Adrenal gland (tissue), 5 donors: Measurements from ENCODE around the gene SMS.

Experiments
- POLR2A ChIP-seq, 2 donors: fragments of 450-650 bp; IDR thresholded peaks; one replicate each; pipeline ENCODE4 v1.6.1; 2017; ENCODE audit warnings: antibody characterized with exemption in 2 of 2, mild to moderate bottlenecking in 2 of 2, moderate library complexity in 1 of 2
- TF ChIP-seq, protein P1 (sequence below), 6 experiments: fragments of 450-650 bp in 4 of 6; fragments of 200-600 bp in 2 of 6; sonication (generic) in 1 of 6; IDR thresholded peaks; 1 replicate in 5 of 6; 2 replicates in 1 of 6; pipeline versions ENCODE4 v1.5.1 to v1.8.0; 2016 to 2021; ENCODE audit warnings: antibody characterized with exemption in 6 of 6, mild to moderate bottlenecking in 2 of 6, moderate library complexity in 1 of 6
- donor health status: DM: no; HTN: no; CAD: no.

DNA sequence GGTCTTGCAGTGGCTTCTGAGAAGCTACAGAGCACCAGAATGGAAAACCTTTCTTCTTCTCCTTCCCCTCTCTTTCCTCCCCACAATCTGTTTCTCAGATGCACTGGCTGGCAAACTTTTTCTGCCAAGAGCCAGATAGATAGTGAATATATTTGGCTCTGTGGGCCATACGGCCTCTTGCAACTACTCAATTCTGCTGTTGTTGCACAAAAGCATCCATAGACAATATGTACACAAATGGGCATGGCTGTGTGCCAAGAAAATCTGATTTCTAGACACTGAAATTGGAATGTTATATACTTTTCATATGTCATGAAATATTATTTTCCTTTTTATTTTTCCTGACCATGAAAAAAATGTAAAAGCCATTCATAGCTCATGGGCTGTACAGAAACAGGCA is 94.7 kb downstream of the SMS start:
- TF ChIP-seq, protein P1, sequence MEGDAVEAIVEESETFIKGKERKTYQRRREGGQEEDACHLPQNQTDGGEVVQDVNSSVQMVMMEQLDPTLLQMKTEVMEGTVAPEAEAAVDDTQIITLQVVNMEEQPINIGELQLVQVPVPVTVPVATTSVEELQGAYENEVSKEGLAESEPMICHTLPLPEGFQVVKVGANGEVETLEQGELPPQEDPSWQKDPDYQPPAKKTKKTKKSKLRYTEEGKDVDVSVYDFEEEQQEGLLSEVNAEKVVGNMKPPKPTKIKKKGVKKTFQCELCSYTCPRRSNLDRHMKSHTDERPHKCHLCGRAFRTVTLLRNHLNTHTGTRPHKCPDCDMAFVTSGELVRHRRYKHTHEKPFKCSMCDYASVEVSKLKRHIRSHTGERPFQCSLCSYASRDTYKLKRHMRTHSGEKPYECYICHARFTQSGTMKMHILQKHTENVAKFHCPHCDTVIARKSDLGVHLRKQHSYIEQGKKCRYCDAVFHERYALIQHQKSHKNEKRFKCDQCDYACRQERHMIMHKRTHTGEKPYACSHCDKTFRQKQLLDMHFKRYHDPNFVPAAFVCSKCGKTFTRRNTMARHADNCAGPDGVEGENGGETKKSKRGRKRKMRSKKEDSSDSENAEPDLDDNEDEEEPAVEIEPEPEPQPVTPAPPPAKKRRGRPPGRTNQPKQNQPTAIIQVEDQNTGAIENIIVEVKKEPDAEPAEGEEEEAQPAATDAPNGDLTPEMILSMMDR (IDR thresholded peaks at IDR 0.05): no peak
- TF ChIP-seq POLR2A (IDR thresholded peaks at IDR 0.05): no peak
